GM12878 (cell line): Measurements from ENCODE around the gene HEBP1. TPM values are rescaled to one million over a fixed set of nuclear protein-coding genes. Genes with fewer than 3 reads are reported as not detected.

Experiments used
- ATAC-seq: fragments of 200-7000 bp; cut with Tn5 transposase; 3 replicates; pipeline ENCODE4 v1.9.1; 2020; ENCODE audit warnings: mild to moderate bottlenecking, moderate library complexity
- BruUV-seq: library from RNA; stranded (reverse); fragments of 400-500 nt; replicated peaks from 2 replicates; lab custom pipeline; 2021; lab: Mats Ljungman, UMichigan
- CTCF ChIA-PET: fragments of 300-600 bp; sonication (Branson Sonifier 250); formaldehyde crosslinking; extraction: SDS; loops from one replicate; lab custom pipeline; 2021; ENCODE audit warnings: inconsistent platforms; lab: Yijun Ruan, JAX
- POLR2A ChIA-PET: fragments of 350-600 bp; formaldehyde crosslinking; extraction: SDS; loops from one replicate; lab custom pipeline; 2021; ENCODE audit warnings: inconsistent platforms; lab: Charles Lee
- RAD21 ChIA-PET: fragments of 300-600 bp; sonication (Branson Sonifier 250); formaldehyde crosslinking; loops from one replicate; lab custom pipeline; 2023; ENCODE audit warnings: antibody characterized with exemption; ENCODE audit not compliant: unreplicated experiment; lab: Charles Lee
- SMC1A ChIA-PET: fragments of 300-600 bp; sonication (Branson Sonifier 250); formaldehyde crosslinking; loops from one replicate; lab custom pipeline; 2023; ENCODE audit not compliant: unreplicated experiment, uncharacterized antibody; lab: Charles Lee
- DNase-seq: peaks from one replicate; pipeline ENCODE4 v3.0.0-alpha.2; 2011; ENCODE audit warnings: low read depth, low spot score
- FAIRE-seq: peaks from 3 replicates; lab custom pipeline; 2011; peaks lifted over from hg19 to GRCh38; lab: Jason Lieb, UNC
- H2AFZ ChIP-seq: 2 replicates; pipeline ENCODE4 v1.6.0; 2011; ENCODE audit warnings: low read depth, low read length, control low read depth; ENCODE audit not compliant: control insufficient read depth
- H3K27ac ChIP-seq: 2 replicates; pipeline ENCODE4 v1.5.1; 2011; ENCODE audit warnings: control low read depth; ENCODE audit not compliant: control insufficient read depth, insufficient read depth
- H3K27me3 ChIP-seq, 2 experiments: replicated peaks in 1 of 2; 2 replicates each; pipeline versions ENCODE4 v1.6.0 to v1.6.1; 2011; ENCODE audit warnings: low read length in 1 of 2; ENCODE audit not compliant: control insufficient read depth in 2 of 2, insufficient read depth in 2 of 2
- H3K36me3 ChIP-seq, 2 experiments: 2 replicates each; pipeline ENCODE4 v1.5.1; 2011; ENCODE audit warnings: low read length in 1 of 2; ENCODE audit not compliant: control insufficient read depth in 2 of 2, insufficient read depth in 2 of 2
- H3K4me1 ChIP-seq: 2 replicates; pipeline ENCODE4 v1.6.1; 2011; ENCODE audit warnings: mild to moderate bottlenecking, low read length, moderate library complexity, mixed read lengths; ENCODE audit not compliant: control insufficient read depth, insufficient read depth
- H3K4me2 ChIP-seq: 2 replicates; pipeline ENCODE4 v1.6.0; 2011; ENCODE audit warnings: control low read depth; ENCODE audit not compliant: control insufficient read depth, insufficient read depth
- H3K4me3 ChIP-seq: fragments of 200-600 bp; sonication (generic); 2 replicates; pipeline ENCODE4 v1.5.1; 2016
- H3K79me2 ChIP-seq: 2 replicates; pipeline ENCODE4 v1.6.0; 2011; ENCODE audit warnings: low read length; ENCODE audit not compliant: control insufficient read depth, insufficient read depth
- H3K9ac ChIP-seq: 2 replicates; pipeline ENCODE4 v1.8.0; 2011; ENCODE audit warnings: low read length, control low read depth, mixed read lengths; ENCODE audit not compliant: control insufficient read depth, insufficient read depth
- H3K9me3 ChIP-seq: replicated peaks from 3 replicates; pipeline ENCODE4 v1.5.1; 2011; ENCODE audit warnings: mild to moderate bottlenecking, low read length; ENCODE audit not compliant: control insufficient read depth, insufficient read depth
- H4K20me1 ChIP-seq: 2 replicates; pipeline ENCODE4 v1.6.0; 2011; ENCODE audit not compliant: control insufficient read depth, insufficient read depth
- CHD2 ChIP-seq: IDR thresholded peaks from 2 replicates; pipeline ENCODE4 v1.6.1; 2011; ENCODE audit warnings: low read depth, low read length, improper control_type of control experiment, borderline replicate concordance
- CREB1 ChIP-seq: IDR thresholded peaks from 2 replicates; pipeline ENCODE4 v1.6.1; 2012; ENCODE audit warnings: low read depth, mild to moderate bottlenecking, inconsistent platforms
- HDAC2 ChIP-seq: fragments of 200-600 bp; sonication (generic); IDR thresholded peaks from 2 replicates; pipeline ENCODE4 v1.6.1; 2017
- MEF2A ChIP-seq: IDR thresholded peaks from 2 replicates; pipeline ENCODE4 v1.6.1; 2011; ENCODE audit warnings: low read depth, mild to moderate bottlenecking, low read length, moderate library complexity; ENCODE audit not compliant: insufficient read depth
- MTA3 ChIP-seq: IDR thresholded peaks from 2 replicates; pipeline ENCODE4 v1.6.1; 2012; ENCODE audit warnings: low read length, inconsistent platforms, borderline replicate concordance
- NFIC ChIP-seq: IDR thresholded peaks from 2 replicates; pipeline ENCODE4 v1.6.1; 2012; ENCODE audit warnings: low read depth, mild to moderate bottlenecking, inconsistent platforms, low read length, moderate library complexity
- PML ChIP-seq: IDR thresholded peaks from 2 replicates; pipeline ENCODE4 v1.6.1; 2012; ENCODE audit warnings: low read length, inconsistent platforms
- SKIL ChIP-seq: fragments of 450-650 bp; IDR thresholded peaks from 2 replicates; pipeline ENCODE4 v1.6.1; 2017; ENCODE audit warnings: mild to moderate bottlenecking, low read depth, inconsistent platforms; ENCODE audit not compliant: poor library complexity, severe bottlenecking
- STAT3 ChIP-seq: IDR thresholded peaks from 2 replicates; pipeline ENCODE4 v1.6.1; 2011; ENCODE audit warnings: low read depth, low read length, improper control_type of control experiment
- TCF3 ChIP-seq: IDR thresholded peaks from 2 replicates; pipeline ENCODE4 v1.6.1; 2012; ENCODE audit warnings: low read depth, mild to moderate bottlenecking, low read length, borderline replicate concordance; ENCODE audit not compliant: insufficient read depth
- ZNF217 ChIP-seq: fragments of 450-650 bp; IDR thresholded peaks from 2 replicates; pipeline ENCODE4 v1.6.1; 2017; ENCODE audit warnings: antibody characterized with exemption, mild to moderate bottlenecking
- ZNF24 ChIP-seq: fragments of 450-650 bp; IDR thresholded peaks from 2 replicates; pipeline ENCODE4 v1.6.1; 2017; ENCODE audit warnings: antibody characterized with exemption, mild to moderate bottlenecking
- WGBS: methylation state at CpG from one replicate; pipeline ENCODE4 v1.1.6; 2016; ENCODE audit warnings: low lambda C conversion rate; ENCODE audit not compliant: insufficient replicate concordance, insufficient coverage; ENCODE audit errors: missing lambda C conversion rate; 5-methylcytosine and 5-hydroxymethylcytosine counted together
- in situ Hi-C: fragments of 300-500 bp; cut with MboI; formaldehyde crosslinking; loops from 9 replicates; pipeline ENCODE4 v1.14.3; 2018; ENCODE audit warnings: mixed read lengths
- intact Hi-C: fragments of 100-400 bp; cut with micrococcal nuclease; formaldehyde crosslinking; loops from one replicate; pipeline ENCODE4 v1.14.2; 2022; ENCODE audit not compliant: unreplicated experiment
- polyA plus RNA-seq, 11 experiments: library from polyadenylated mRNA; depleted of rRNA in 4 of 11; unstranded in 6 of 11; stranded (reverse) in 5 of 11; fragments of >200 nt; fragmentation: Nextera tagmentation in 4 of 11; fragmentation: Illumina TruSeq in 1 of 11; extraction: Ambion mirVana in 4 of 11; extraction: Trizol in 1 of 11; gene quantifications; 1 replicate in 1 of 11; 2 replicates in 10 of 11; pipeline versions ENCODE4 v1.2.1 to v1.2.3, GENCODE V29; 2011 to 2016; ENCODE audit warnings: inconsistent platforms in 2 of 11, missing spikeins in 2 of 11, low read depth in 1 of 11
- total RNA-seq, 4 experiments: library from RNA; depleted of rRNA in 3 of 4; stranded (reverse); fragments of >200 nt in 3 of 4; fragmentation: Illumina TruSeq in 1 of 4; extraction: Trizol in 1 of 4; gene quantifications; 2 replicates each; pipeline versions ENCODE4 v1.2.1 to v1.2.3, GENCODE V29; 2013 to 2021
- TF ChIP-seq, protein P1 (sequence below): IDR thresholded peaks from 2 replicates; pipeline ENCODE4 v1.6.1; 2011; ENCODE audit warnings: low read depth, low read length, improper control_type of control experiment, borderline replicate concordance
- TF ChIP-seq, protein P2 (sequence below): IDR thresholded peaks from 2 replicates; pipeline ENCODE4 v1.6.1; 2011; ENCODE audit warnings: mild to moderate bottlenecking, low read depth, low read length, moderate library complexity; ENCODE audit not compliant: insufficient replicate concordance

Gene HEBP1
- total and polyA plus RNA-seq, 10 of the 15 experiments (the other 5 are each of a cell fraction or from before 2014, with no cell fraction given), result 0.07 to 0.32 (median 0.18) TPM; not detected in 5

DNA sequence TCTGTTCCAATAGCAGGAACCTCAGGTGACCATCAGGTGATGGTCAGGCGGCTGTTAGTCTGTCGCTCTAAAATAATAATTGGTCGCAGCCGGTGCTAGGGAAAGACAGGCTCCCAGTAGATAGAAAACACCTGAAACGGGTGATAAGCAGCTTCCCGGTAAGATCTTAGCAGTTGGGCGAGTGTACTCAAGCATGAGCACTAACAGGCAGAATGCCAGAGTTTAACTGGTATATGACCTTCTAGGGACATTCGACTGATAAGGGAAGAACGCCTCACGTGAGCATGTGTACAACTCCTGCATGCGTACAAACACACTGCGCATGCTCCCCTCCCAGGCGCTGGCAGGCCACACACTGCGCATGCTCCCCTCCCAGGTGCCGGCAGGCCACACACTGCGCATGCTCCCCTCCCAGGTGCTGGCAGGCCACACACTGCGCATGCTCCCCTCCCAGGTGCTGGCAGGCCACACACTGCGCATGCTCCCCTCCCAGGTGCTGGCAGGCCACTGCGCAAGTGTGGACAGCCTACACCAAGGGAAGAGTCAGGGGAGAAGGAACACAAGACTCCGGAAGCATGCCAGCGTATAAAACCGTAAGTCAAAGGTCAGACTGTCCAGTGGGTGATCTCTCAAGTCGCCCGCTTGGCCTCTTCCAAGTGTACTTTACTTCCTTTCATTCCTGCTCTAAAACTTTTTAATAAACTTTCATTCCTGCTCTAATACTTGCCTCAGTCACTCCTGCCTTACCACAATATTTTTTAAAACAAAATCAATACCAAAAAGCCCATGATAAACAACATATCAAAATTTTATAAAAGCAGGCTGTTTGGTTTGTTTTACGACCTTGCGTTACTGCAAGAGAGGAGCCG lies 72.6 kb downstream of the HEBP1 start:
- Histone ChIP-seq H3K9me3 (no peaks in the 10 kb centered on the region), H3K4me1 (no peaks in the 10 kb centered on the region), H3K4me2 (no peak overlapping the region), H3K27me3 (peaks cover 0 to 1% of the 10 kb centered on the region in 2 experiments; a peak in 2 of 4 replicates), H3K27ac (no peak overlapping the region), H3K4me3 (no peak overlapping the region), H4K20me1 (no peaks in the 10 kb centered on the region), H3K79me2 (no peaks in the 10 kb centered on the region), H2AFZ (no peak overlapping the region), H3K36me3 (no peaks in the 10 kb centered on the region), H3K9ac (no peak overlapping the region)
- intact Hi-C loops, result no loop called here
- TF ChIP-seq SKIL, result no peak
- no peak for TF ChIP-seq ZNF24
- TF ChIP-seq, protein P1, sequence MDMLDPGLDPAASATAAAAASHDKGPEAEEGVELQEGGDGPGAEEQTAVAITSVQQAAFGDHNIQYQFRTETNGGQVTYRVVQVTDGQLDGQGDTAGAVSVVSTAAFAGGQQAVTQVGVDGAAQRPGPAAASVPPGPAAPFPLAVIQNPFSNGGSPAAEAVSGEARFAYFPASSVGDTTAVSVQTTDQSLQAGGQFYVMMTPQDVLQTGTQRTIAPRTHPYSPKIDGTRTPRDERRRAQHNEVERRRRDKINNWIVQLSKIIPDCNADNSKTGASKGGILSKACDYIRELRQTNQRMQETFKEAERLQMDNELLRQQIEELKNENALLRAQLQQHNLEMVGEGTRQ, result no peak
- no peak for TF ChIP-seq CHD2
- no peak for TF ChIP-seq PML
- TF ChIP-seq TCF3, result no peak
- TF ChIP-seq MEF2A, result no peak
- TF ChIP-seq NFIC, result no peak
- TF ChIP-seq, protein P2, sequence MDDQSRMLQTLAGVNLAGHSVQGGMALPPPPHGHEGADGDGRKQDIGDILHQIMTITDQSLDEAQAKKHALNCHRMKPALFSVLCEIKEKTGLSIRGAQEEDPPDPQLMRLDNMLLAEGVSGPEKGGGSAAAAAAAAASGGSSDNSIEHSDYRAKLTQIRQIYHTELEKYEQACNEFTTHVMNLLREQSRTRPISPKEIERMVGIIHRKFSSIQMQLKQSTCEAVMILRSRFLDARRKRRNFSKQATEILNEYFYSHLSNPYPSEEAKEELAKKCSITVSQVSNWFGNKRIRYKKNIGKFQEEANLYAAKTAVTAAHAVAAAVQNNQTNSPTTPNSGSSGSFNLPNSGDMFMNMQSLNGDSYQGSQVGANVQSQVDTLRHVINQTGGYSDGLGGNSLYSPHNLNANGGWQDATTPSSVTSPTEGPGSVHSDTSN, result no peak
- no peak for TF ChIP-seq CREB1
- TF ChIP-seq HDAC2, result no peak
- TF ChIP-seq MTA3, result no peak
- TF ChIP-seq STAT3, result no peak
- no peak for TF ChIP-seq ZNF217
- 48% methylated on average over 26 of the region's 27 CpGs for WGBS
- ChIA-PET SMC1A (no interaction called here), POLR2A (no interaction called here), RAD21 (no interaction called here), CTCF (interaction anchor here (1.1 kb wide), 1 partner anchor 285 kb away, joined by 3 read pairs; no protein-coding TSS in a partner anchor)
- peak; percentile 28 for DNase-seq
- no peak for ATAC-seq
- in situ Hi-C loops, result no loop called here
- FAIRE-seq, result no peak
- no TSS peak for BruUV-seq
